ENCODE data around the gene SIN3A.

The SIN3A gene

DNA sequence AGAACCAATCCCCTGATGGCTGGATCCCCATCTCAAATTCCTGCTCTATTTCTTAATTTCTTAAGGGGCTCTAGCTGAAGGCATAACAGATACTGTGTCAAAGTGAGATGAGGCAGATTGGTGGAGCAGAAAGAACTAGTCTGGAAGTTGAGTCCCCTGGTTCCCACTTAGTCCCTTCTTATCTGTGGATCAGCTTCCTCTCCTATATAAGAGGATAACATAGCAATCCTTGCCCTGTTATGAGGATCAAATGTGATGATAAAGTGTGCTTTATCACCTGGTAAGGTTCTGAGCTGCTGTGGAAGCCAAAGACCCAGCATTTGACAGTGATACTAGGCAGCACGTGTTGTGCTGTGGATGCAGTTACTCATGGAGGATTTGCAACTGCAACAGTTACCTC lies 8.1 kb upstream of the SIN3A start:
- Histone ChIP-seq H3K4me1 (ENCODE audit: control insufficient read depth in 1 of 2, insufficient read depth in 2 of 2, low read length in 2 of 2) (peaks cover 12 to 18% of the 10 kb centered on the region in 2 donors), H3K9me3 (ENCODE audit: control insufficient read depth in 1 of 2, low read length in 2 of 2) (no peaks in the 10 kb centered on the region), H3K4me3 (ENCODE audit: low read depth in 1 of 2, low read length in 2 of 2) (no peak overlapping the region), H3K27me3 (ENCODE audit: control insufficient read depth in 1 of 2, insufficient read depth in 2 of 2, low read length in 2 of 2) (no peaks in the 10 kb centered on the region), H3K9ac (ENCODE audit: low read depth in 1 of 2, low read length in 2 of 2) (no peak overlapping the region), H3K27ac (ENCODE audit: low read depth, low read length) (no peak overlapping the region), H3K36me3 (ENCODE audit: control insufficient read depth in 1 of 2, insufficient read depth in 2 of 2, low read length in 2 of 2) (peaks cover 3 to 4% of the 10 kb centered on the region in 2 donors)

DNA sequence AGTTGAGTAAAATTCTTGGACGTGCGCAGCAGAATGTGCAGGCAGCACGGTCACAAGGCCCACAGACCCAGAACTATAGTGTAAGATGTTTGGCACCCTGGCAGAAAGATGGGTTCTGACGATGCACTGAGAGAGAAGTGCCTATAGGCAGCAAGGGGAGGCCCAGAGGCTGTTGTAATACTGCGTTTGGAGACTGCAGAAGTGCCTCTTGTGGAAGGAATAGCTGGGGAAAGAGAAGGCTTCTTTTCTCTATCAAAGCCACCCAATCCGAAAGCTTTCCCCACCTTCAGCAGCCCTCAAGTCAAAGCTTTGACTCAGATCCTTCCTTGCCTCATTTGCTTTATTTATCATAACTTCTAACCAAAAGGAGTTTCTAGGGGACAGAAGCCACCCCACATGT lies 5.2 kb upstream of the SIN3A start:
- no peaks in the 10 kb centered on the region for H3K36me3 ChIP-seq (ENCODE audit: control insufficient read depth in 1 of 2, insufficient read depth in 2 of 2, low read length in 2 of 2)
- H3K9ac ChIP-seq (ENCODE audit: low read depth in 1 of 2, low read length in 2 of 2), result peak overlapping the region in 1 of 2 donors; percentile 73
- no peak overlapping the region for H3K27ac ChIP-seq (ENCODE audit: low read depth, low read length)
- H3K4me1 ChIP-seq (ENCODE audit: control insufficient read depth in 1 of 2, insufficient read depth in 2 of 2, low read length in 2 of 2), result peaks cover 10 to 30% of the 10 kb centered on the region in 2 donors
- H3K27me3 ChIP-seq (ENCODE audit: control insufficient read depth in 1 of 2, insufficient read depth in 2 of 2, low read length in 2 of 2), result no peaks in the 10 kb centered on the region
- no peaks in the 10 kb centered on the region for H3K9me3 ChIP-seq (ENCODE audit: control insufficient read depth in 1 of 2, low read length in 2 of 2)
- peak overlapping the region; percentile 80 to 85 for H3K4me3 ChIP-seq (ENCODE audit: low read depth in 1 of 2, low read length in 2 of 2)

DNA sequence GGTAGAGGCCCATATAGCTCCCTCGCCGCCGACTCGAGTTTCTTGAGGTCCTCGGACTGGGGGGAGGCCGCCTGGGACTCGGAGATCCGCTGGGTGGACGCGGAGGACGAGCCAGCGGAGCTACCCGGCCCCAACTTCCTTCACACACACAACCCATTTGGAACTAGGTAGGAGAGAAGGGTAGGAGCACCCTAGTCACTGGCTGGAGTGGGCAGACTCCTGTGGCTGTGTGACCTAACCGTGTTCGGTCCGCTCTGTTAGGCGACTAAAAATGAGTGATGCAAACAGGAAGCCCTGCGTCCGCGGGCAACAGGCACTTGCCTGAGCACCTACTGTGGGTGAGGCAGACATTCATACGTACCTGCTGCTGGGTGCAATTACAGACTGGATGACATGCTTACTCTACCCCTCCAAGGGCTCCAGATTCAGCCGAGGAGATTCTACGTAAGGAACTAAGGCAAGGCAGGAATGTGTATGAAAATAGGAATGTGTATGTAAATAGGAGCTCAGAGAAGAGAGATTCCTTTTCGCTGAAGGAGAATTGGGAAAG lies 4.6 kb upstream of the SIN3A start:
- H3K4me3 ChIP-seq (ENCODE audit: low read depth in 1 of 2, low read length in 2 of 2), result peak overlapping the region; percentile 80 to 85
- peaks cover 8 to 30% of the 10 kb centered on the region in 2 donors for H3K4me1 ChIP-seq (ENCODE audit: control insufficient read depth in 1 of 2, insufficient read depth in 2 of 2, low read length in 2 of 2)
- no peaks in the 10 kb centered on the region for H3K36me3 ChIP-seq (ENCODE audit: control insufficient read depth in 1 of 2, insufficient read depth in 2 of 2, low read length in 2 of 2)
- peak overlapping the region; percentile 63 for H3K27ac ChIP-seq (ENCODE audit: low read depth, low read length)
- H3K9ac ChIP-seq (ENCODE audit: low read depth in 1 of 2, low read length in 2 of 2), result peak overlapping the region; percentile 73 to 79
- no peaks in the 10 kb centered on the region for H3K27me3 ChIP-seq (ENCODE audit: control insufficient read depth in 1 of 2, insufficient read depth in 2 of 2, low read length in 2 of 2)
- H3K9me3 ChIP-seq (ENCODE audit: control insufficient read depth in 1 of 2, low read length in 2 of 2), result no peaks in the 10 kb centered on the region

DNA sequence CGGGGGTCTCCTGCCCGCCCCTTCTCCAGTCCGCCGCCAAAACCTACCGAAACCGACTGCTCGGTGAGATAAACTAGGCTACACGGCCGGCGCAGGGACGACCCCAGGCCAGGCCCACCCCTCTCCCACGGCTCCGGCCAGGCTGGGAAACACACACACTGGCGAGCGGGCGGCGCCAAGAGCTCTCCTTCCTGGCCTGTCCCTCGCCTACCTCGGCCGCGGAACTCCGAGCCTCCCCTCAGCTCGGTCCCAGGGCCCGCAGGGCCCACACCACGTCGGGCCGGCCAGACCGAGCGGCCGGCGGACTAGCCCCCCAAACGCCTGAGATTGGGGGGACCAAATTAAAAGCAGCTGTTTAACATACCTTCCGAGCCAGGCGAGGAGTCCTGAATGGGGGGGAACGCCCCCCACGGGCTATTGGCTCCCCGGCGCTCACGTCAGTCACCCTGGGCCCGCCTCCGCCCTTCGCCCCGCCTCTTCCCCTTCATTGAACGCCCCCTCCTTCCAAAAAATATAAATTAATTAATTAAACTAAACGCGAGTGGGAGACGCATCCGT lies 4.0 kb upstream of the SIN3A start:
- no peaks in the 10 kb centered on the region for H3K27me3 ChIP-seq (ENCODE audit: control insufficient read depth in 1 of 2, insufficient read depth in 2 of 2, low read length in 2 of 2)
- H3K9me3 ChIP-seq (ENCODE audit: control insufficient read depth in 1 of 2, low read length in 2 of 2), result no peaks in the 10 kb centered on the region
- H3K4me3 ChIP-seq (ENCODE audit: low read depth in 1 of 2, low read length in 2 of 2), result peak overlapping the region; percentile 80 to 85
- H3K36me3 ChIP-seq (ENCODE audit: control insufficient read depth in 1 of 2, insufficient read depth in 2 of 2, low read length in 2 of 2), result no peaks in the 10 kb centered on the region
- H3K4me1 ChIP-seq (ENCODE audit: control insufficient read depth in 1 of 2, insufficient read depth in 2 of 2, low read length in 2 of 2), result peaks cover 2 to 25% of the 10 kb centered on the region in 2 donors
- peak overlapping the region; percentile 91 for H3K27ac ChIP-seq (ENCODE audit: low read depth, low read length)
- H3K9ac ChIP-seq (ENCODE audit: low read depth in 1 of 2, low read length in 2 of 2), result peak overlapping the region; percentile 73 to 79

DNA sequence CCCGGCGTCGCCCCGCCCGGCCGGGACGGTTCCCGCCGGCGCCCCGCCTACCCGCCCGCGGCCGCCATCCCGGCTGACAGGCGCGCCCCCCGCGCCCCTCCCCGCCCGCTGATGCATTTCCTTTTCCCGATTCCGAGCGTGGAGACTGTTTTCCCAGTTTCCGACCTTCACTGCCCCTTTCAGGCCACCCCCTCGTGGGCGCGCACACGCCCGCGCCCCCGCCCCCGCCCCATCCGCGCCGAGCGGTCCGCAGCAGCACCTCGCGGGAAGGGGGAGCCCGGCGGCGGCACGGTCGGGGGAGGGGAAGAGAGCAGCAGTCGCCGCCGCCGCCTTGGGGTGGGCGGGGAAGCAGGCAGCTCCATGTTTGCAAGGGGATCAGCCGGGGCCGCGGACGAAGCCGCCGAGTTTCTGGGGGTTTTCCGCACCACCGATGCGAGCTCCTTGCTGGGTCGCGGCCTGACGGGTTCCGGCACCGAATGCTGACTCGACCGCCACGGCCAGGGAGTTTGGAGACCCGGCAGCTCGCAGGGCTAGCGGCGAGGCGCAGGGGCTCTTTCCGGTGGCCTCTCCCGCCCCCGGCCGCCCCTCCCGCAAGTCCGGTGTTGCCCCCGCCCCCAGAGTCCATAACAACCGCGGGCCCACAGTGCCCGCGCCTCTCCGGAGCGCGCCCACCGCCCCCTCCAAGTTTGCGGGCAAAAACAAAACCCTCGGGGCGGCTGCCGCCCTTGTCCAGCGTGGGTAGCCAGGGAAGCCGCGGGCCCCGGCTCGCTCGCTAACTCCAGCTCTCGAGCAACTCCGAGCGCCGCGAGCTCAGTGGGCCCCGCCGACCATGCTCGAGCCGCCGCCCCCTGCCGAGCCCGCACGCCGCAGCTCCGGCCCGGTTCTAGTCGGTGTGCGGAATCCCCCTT lies 3.2 kb upstream of the SIN3A start:
- no peaks in the 10 kb centered on the region for H3K27me3 ChIP-seq (ENCODE audit: control insufficient read depth in 1 of 2, insufficient read depth in 2 of 2, low read length in 2 of 2)
- no peaks in the 10 kb centered on the region for H3K36me3 ChIP-seq (ENCODE audit: control insufficient read depth in 1 of 2, insufficient read depth in 2 of 2, low read length in 2 of 2)
- peak overlapping the region; percentile 80 to 85 for H3K4me3 ChIP-seq (ENCODE audit: low read depth in 1 of 2, low read length in 2 of 2)
- peaks cover 0 to 26% of the 10 kb centered on the region in 2 donors for H3K4me1 ChIP-seq (ENCODE audit: control insufficient read depth in 1 of 2, insufficient read depth in 2 of 2, low read length in 2 of 2)
- peak overlapping the region; percentile 73 to 79 for H3K9ac ChIP-seq (ENCODE audit: low read depth in 1 of 2, low read length in 2 of 2)
- peak overlapping the region; percentile 91 for H3K27ac ChIP-seq (ENCODE audit: low read depth, low read length)
- H3K9me3 ChIP-seq (ENCODE audit: control insufficient read depth in 1 of 2, low read length in 2 of 2), result no peaks in the 10 kb centered on the region

DNA sequence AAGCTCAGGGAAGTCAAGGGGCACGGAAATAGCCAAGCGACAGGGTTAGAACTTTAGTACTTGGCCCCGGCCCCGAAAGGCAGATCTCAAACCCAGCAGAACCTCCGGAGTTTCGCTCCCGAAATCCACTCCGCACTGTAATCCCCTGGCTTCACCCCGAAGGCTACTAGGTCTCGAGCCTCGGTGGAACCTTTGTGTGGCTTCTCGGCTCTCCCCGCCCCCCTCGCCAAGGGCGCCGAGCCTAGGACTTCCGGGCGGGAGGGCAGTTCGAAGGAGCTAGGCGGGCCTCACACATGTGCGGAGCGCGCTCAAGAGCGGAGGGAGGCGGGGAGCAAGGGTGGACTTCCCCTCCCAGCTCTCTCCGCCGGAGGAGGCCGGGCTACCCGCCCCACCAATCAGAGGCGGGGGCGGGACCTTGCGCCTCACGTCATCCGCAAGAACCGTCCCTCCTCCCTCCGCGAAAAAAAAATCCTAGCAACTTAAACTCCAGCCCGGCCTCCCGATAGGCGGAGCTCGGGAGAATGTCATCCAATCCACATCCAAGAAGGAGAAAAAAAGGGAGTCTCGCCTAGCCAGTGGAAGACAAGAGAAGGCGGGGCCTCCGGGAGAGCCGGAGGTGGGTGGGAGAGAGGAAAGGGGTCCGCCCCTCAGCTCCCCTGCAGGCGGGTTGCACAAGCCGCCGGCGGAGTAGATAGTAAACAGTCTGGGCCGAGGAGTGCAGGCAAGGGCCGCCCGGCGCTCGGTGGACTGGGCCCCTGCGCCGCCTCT lies 2.4 kb upstream of the SIN3A start:
- no peaks in the 10 kb centered on the region for H3K9me3 ChIP-seq (ENCODE audit: control insufficient read depth in 1 of 2, low read length in 2 of 2)
- H3K27me3 ChIP-seq (ENCODE audit: control insufficient read depth in 1 of 2, insufficient read depth in 2 of 2, low read length in 2 of 2), result no peaks in the 10 kb centered on the region
- peak overlapping the region; percentile 92 for H3K27ac ChIP-seq (ENCODE audit: low read depth, low read length)
- peak overlapping the region; percentile 80 to 97 for H3K9ac ChIP-seq (ENCODE audit: low read depth in 1 of 2, low read length in 2 of 2)
- H3K4me1 ChIP-seq (ENCODE audit: control insufficient read depth in 1 of 2, insufficient read depth in 2 of 2, low read length in 2 of 2), result peaks cover 7 to 32% of the 10 kb centered on the region in 2 donors
- H3K36me3 ChIP-seq (ENCODE audit: control insufficient read depth in 1 of 2, insufficient read depth in 2 of 2, low read length in 2 of 2), result no peaks in the 10 kb centered on the region
- H3K4me3 ChIP-seq (ENCODE audit: low read depth in 1 of 2, low read length in 2 of 2), result peak overlapping the region; percentile 84 to 86

DNA sequence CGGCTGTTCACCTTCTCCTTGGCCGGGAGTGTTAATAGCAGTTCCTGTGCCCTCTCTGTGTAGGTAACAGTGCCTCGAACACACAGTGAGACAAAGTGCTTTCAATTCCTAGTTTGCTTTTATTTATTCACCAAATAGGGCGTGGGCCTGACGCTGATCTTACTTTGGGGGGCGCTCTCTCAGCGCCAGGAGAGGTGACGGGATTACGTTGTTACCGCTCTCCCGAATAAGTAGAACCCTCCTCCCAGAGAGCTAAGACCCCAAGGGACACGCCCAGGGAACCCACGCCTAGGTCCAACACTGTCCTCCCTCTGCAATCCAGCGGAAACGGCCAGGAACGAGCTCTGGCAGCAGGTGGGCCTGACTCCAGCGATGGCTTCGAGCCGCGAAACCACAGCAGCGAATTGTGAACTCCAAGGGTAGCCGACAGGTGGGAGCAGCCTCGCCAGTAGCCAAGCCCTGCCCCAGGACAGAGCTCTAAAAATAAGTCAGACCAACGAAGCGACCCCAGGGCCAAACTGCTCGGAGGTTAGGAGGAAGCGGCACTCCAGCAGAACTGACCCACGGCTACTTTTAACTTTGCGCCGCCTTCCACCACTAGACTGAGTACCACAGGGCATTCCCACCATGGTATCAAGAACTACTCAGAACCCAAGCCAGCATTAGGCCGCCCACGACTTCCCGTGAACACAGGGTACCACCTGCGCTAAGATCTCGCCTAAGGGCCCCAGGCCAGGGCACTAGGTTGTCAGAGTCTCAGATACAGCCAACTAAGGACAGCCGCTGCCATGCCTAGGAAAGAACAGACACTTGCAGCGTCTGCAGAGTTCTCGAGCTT lies 1.6 kb upstream of the SIN3A start:
- peak overlapping the region; percentile 92 for H3K27ac ChIP-seq (ENCODE audit: low read depth, low read length)
- peaks cover 8 to 32% of the 10 kb centered on the region in 2 donors for H3K4me1 ChIP-seq (ENCODE audit: control insufficient read depth in 1 of 2, insufficient read depth in 2 of 2, low read length in 2 of 2)
- peak overlapping the region; percentile 80 to 97 for H3K9ac ChIP-seq (ENCODE audit: low read depth in 1 of 2, low read length in 2 of 2)
- H3K36me3 ChIP-seq (ENCODE audit: control insufficient read depth in 1 of 2, insufficient read depth in 2 of 2, low read length in 2 of 2), result no peaks in the 10 kb centered on the region
- H3K9me3 ChIP-seq (ENCODE audit: control insufficient read depth in 1 of 2, low read length in 2 of 2), result no peaks in the 10 kb centered on the region
- H3K4me3 ChIP-seq (ENCODE audit: low read depth in 1 of 2, low read length in 2 of 2), result peak overlapping the region; percentile 84 to 86
- no peaks in the 10 kb centered on the region for H3K27me3 ChIP-seq (ENCODE audit: control insufficient read depth in 1 of 2, insufficient read depth in 2 of 2, low read length in 2 of 2)

DNA sequence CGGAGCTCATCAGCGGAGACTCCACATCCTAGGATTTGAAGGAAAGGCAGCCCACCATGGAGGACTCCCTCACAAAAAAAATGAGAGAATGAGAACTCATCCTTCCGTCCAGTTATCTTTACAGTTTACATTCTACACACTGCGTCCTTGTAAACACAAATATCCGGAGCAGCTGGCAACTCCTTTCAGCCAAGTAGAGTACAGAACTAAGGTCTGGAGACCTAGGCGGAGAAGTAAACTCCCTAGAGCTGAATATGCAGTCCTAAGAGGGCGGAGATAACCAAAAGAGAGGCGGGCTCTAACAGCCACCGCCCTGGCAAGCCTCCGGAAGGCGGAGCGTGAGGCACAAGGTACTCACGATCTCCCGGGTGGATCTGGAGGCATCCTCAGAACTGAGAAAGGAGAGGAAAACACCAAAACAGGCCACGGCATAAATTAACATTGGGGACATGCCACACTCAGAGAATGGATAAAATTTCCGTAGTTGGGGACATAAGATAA lies 924 bp upstream of the SIN3A start:
- no peaks in the 10 kb centered on the region for H3K27me3 ChIP-seq (ENCODE audit: control insufficient read depth in 1 of 2, insufficient read depth in 2 of 2, low read length in 2 of 2)
- peak overlapping the region; percentile 92 for H3K27ac ChIP-seq (ENCODE audit: low read depth, low read length)
- peak overlapping the region; percentile 84 to 86 for H3K4me3 ChIP-seq (ENCODE audit: low read depth in 1 of 2, low read length in 2 of 2)
- peaks cover 0 to 1% of the 10 kb centered on the region in 2 donors for H3K36me3 ChIP-seq (ENCODE audit: control insufficient read depth in 1 of 2, insufficient read depth in 2 of 2, low read length in 2 of 2)
- no peaks in the 10 kb centered on the region for H3K9me3 ChIP-seq (ENCODE audit: control insufficient read depth in 1 of 2, low read length in 2 of 2)
- H3K4me1 ChIP-seq (ENCODE audit: control insufficient read depth in 1 of 2, insufficient read depth in 2 of 2, low read length in 2 of 2), result peaks cover 8 to 32% of the 10 kb centered on the region in 2 donors
- peak overlapping the region; percentile 80 to 97 for H3K9ac ChIP-seq (ENCODE audit: low read depth in 1 of 2, low read length in 2 of 2)

DNA sequence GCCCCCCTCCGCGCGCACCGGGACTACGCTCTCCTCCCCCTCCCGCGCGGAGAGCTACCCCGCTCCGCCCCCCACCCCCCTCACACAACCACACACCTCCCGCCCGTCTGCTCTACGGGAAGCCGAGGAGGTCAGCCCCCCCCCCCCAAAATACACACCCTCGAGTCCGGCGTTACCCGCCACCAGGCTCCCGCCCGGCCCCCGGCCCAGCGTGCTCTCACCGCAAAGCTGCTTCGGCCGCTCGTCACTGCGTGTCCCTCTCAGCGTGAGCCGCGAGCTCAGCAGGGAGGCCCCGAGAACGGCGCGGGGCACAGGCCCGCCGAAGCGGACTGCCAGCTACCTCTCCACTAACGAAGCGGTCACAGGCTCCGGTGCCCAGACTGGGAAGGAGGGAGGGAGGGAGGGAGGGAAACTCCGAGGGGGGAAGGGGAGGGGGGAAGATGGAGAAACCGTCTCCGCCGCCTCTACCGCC lies 252 bp downstream of the SIN3A start:
- peaks cover 0 to 6% of the 10 kb centered on the region in 2 donors for H3K36me3 ChIP-seq (ENCODE audit: control insufficient read depth in 1 of 2, insufficient read depth in 2 of 2, low read length in 2 of 2)
- peak overlapping the region; percentile 65 to 79 for H3K4me3 ChIP-seq (ENCODE audit: low read depth in 1 of 2, low read length in 2 of 2)
- H3K27me3 ChIP-seq (ENCODE audit: control insufficient read depth in 1 of 2, insufficient read depth in 2 of 2, low read length in 2 of 2), result no peaks in the 10 kb centered on the region
- H3K9ac ChIP-seq (ENCODE audit: low read depth in 1 of 2, low read length in 2 of 2), result peak overlapping the region; percentile 41 to 72
- peak overlapping the region; percentile 98 for H3K27ac ChIP-seq (ENCODE audit: low read depth, low read length)
- H3K9me3 ChIP-seq (ENCODE audit: control insufficient read depth in 1 of 2, low read length in 2 of 2), result no peaks in the 10 kb centered on the region
- peaks cover 12 to 29% of the 10 kb centered on the region in 2 donors for H3K4me1 ChIP-seq (ENCODE audit: control insufficient read depth in 1 of 2, insufficient read depth in 2 of 2, low read length in 2 of 2)
